Activated CD4-positive, alpha-beta T cell treated with anti-CD3 and anti-CD28 coated beads, Interleukin-2, Interleukin-4, amounts not matched to agents 100 ng/mL and 50 ng/mL, durations not matched to agents 16 hours and 8 hours (primary cell): ENCODE measurements around the gene ZNF235.
"Not testable (repeated sequence)": the region's sequence is repeated elsewhere in the genome, so short reads cannot be mapped to it uniquely, and the experiment has no call there.

ENCODE experiments used
- DNase-seq: peaks from one replicate; pipeline ENCODE4 v3.0.0-alpha.2; 2020; ENCODE audit warnings: low spot score

ZNF235 gene

DNA sequence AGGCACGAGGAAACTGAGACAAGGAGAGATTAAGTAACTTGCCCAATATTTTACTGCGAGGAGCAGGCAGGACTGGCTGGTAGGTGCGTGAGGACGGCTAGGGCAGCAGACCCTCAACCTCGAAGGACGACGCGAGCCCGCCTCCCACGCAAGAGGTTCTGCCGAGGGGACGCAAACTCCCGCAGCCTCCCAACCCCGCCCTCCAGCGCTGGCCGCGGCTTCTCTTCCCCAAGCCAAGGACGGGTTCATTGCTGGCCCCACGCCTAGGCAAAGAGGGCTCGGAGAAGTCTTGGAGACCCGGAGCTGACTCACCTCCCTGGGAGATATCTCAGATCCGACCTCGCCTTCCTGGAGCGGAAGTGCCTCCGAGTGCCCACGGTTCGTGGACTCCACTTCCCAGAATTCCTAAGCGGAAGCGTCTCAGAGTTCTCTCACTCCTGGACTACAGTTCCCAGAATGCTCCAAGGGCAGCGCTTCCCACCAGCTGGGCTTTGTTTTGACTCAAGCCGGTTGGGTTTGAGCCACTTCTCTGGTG lies at the start of gene ZNF235:
TSS of gene ZNF235 (minus strand) at position 367 of the 535 bp plus-strand sequence. CDS start 1,621 bp downstream, outside the sequence.
- DNase-seq, result peak; percentile 89

DNA sequence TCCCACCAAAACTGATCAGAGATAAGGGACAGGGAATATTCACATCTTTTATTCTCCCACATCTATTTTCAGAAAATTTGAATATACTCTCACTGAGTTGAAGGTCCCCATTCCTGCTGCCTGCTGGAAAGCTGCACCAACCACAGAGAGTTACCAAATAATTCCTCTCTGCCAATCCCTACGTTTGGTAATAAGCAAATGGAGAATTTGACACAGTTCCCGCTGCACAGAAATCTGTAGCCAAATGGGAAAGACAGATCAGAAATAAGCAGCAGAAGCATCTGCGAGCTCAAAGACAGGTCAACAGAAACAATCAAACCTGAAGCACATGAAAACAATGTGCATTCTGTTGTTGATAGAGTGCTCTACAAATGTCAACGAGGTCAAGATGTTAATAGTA lies 41.7 kb upstream of the ZNF235 start:
- no peak for DNase-seq

- DNase-seq, result no peak
Observed at GRCh38 chr19:44345959-44346358, 41.1 kb upstream of the ZNF235 start.

DNA sequence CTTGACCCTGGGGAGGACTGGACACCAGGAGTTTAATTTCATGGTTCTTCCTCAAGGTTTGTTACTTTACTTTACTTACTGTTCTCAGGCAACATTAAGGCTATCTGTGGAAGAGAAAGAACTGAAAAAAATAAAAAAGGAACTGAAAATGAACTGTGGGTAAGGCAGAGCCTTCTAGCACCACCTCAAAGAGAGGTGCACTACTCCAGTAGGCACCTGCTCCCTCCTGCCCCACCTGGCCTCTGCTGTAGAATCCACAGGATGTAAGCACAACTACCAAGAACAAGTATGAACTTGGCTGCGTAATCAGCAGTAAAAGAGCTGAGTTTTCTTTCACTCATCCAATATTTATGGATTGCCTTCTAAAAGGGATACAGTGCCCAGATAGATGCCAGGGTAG lies 39.4 kb upstream of the ZNF235 start:
- DNase-seq, result no peak

DNA sequence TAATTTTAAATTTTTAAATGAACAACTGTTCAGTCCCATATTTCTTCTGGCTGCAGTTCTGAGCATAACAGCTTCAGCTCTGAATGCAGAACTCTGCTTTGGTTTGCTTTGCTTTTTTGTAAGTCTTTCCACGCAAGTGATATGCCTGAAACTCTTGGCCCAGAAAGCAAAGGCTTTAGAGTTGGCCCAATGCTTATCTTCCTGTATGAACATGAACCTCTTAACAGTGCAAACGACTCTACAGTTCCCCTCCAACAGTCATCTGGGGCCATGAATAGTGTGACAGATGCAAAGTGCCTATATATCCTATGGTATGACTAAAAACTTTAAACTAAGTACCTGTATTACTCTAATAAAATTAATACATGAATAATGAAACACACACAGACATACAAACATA lies 37.0 kb upstream of the ZNF235 start:
- DNase-seq, result no peak

GRCh38 chr19:44334639-44335038 lies 29.8 kb upstream of the ZNF235 start:
- not testable (repeated sequence) for DNase-seq

DNA sequence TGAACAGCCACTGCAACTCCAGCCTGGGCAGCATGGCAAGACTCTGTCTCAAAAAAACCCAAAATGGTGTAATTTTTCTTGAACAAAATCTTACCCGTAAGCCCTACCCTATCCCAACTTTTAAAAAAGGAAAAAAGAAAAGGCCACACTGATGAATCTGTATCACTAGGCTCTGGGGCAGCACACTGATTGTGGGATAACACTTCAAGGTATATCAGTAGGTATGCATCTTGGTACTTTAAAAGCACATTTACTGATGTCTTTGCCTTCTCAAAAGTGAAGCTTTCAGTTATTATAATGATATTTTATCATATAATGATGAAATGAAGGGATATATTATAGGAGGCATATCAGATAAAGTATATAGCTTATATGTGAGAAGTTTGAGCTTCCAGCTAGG lies 27.3 kb upstream of the ZNF235 start:
- no peak for DNase-seq

DNA sequence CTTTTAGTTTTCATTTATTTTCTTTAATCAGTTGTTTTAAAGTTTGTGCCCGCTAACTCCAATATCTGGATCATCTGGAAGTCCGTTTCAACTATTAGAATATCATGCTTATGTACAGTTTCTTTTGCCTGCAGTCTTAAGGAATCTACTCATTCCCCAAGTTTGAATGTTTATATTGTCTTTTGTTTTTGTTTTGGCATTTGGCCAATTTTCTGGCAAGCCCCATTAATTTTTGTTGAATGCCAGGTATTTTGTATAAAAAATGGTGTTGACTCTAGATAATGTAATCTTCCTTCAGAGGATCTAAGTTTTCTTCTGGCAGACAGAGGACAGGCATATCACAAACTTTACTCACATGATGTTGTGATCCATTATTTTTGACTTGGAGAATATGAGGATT lies 11.1 kb upstream of the ZNF235 start:
- DNase-seq, result no peak

DNA sequence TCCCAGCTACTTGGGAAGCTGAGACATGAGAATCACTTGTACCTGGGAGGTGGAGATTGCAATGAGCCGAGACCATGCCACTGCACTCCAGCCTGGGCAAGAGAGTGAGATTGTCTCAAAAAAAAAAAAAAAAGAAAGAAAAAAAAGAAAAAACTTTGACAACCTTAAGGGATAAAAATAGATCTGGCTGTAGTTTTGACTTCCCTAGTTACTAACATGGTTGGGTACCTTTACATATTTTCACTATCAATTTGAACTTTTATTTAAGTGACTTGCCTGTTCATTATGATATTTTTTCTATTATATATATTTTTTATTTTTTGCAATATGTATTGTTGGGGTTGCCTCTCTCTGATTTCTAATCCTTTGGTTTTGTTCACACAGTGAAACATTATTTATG lies 8.4 kb upstream of the ZNF235 start:
- DNase-seq, result no peak

DNA sequence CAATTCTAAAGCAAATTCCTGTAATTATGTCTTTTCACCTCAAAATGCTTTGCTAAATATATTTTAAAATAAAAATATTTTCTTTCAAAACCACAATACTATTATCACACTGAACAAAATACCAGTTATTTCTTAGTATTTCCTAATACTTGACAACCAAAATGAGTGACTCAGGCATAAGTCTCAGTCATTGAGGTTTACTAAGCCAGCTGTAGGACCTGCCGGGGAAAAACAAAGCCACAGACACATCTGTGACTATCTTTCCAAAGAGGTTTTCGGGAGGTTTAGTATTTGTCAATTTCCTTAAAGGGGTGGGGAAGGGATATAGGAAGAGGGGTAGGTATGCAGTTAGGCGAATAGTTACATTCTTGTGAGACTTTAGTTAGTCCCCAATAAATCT lies 3.2 kb upstream of the ZNF235 start:
- no peak for DNase-seq

DNA sequence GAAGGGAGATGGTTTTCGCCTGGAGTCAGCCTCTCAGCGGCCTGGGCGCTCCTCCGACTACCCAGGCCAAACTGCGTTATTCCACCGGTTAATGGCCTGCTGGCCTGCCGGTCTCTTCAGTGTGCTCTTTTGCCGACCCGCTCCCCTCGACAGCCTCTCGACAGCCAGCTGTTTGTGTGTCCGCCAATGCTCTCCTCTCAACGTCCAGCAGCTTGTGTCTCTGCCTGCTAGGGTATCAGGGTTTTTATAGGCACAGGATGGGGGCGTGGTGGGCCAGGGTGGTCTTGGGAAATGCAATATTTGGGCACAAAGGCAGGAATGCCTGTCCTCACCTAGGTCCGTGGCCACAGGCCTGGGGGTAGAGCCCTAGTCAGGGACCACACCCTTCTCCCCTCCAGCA lies 1.5 kb upstream of the ZNF235 start:
- no peak for DNase-seq

DNA sequence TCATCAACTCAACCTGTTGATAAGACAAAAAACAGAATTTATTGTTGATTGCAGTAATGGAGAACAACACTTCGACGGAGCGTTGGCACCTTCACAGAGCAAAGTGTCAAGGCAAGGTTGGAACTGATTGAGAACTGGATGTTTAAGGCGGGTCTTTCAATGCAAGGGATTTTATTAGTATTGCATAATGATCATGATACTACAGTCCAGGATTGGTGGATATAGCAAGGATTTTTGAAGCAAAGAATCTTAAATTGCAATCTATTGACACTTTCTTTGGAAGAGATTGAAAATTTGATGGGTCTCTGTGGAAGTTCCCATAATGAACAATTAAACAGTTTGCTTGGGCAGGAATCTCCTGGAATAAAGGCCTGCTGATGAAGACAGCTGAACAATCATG lies 632 bp upstream of the ZNF235 start:
- no peak for DNase-seq

GRCh38 chr19:44303976-44304568 lies 753 bp downstream of the ZNF235 start:
- peak; percentile 7 for DNase-seq

DNA sequence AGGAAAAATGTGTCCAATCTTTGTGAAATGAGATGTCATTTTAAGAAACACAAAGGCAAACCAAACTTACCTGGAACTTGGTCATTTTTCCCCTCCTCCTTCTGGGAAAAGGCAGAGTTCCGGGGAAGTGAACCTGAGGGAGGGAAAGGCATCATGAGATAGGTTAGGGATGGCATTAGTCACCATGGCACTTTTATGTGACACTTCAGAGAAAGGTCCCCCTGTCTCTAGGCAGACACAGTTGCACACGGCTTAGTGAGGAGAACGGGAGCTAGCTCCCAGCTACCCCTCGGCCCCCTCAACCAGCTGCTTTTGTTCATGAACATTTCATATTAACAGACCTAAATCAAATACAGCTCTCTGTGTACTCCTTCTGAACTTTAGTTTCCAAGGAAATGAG lies 1.5 kb downstream of the ZNF235 start:
- no peak for DNase-seq

GRCh38 chr19:44284968-44285367 lies 19.9 kb downstream of the ZNF235 start:
- no peak for DNase-seq

DNA sequence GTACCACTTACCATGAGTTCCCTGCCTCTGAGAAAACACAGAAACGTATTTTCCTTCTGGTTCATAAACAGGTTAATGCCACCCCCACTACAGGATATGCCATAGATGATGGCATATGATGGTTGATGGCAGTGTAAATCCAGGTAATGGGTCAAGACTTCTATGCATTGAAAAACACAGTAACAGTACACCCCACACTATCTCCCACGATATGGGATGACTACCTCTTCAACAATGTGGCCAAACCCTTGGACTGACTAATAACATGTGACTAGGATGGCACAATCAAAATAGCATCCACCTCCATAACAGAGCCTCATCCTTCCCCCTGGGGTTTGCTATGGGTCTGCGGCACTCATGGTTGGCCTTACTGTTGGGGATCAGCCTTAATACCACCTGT lies 22.0 kb downstream of the ZNF235 start:
- no peak for DNase-seq

DNA sequence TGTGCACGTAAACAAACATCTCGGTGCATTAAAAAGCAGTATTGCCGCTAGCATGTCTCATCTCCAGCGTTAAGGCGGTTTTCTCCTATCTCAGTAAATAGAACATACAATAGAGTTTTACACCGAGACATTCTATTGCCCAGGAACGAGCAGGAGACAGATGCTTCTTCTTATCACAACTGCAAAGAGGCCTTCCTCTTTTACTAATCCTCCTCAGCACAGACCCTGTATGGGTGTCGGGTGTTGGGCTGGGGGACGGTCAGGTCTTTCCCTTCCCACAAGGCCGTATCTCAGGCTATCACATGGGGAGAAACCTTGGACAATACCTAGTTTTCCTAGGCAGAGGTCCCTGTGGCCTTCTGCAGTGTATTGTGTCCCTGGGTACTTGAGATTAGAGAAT lies 23.9 kb downstream of the ZNF235 start:
- DNase-seq, result no peak

DNA sequence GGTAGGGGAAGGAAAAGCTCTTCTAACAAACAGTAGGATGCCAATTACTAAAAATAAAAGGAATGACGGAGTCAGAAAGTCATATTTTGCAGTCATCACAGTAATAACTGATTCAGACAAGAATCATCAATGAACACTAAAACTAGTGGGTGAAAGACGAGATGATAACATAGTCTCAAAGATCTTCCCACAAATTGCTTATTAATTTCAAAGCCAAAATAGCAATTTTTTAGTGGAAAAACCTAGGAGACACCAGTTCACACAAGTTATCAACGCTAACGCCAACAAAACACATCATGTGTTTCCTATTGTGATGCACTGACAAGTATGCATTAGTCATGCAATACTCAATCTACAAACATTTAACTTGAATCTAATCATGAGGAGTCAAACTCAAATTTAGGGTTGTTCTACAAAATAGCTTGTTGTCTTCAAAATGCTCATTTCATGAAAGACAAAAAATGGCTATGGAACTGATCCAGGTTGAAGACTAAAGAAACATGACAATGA lies 26.6 kb downstream of the ZNF235 start:
- DNase-seq, result no peak

DNA sequence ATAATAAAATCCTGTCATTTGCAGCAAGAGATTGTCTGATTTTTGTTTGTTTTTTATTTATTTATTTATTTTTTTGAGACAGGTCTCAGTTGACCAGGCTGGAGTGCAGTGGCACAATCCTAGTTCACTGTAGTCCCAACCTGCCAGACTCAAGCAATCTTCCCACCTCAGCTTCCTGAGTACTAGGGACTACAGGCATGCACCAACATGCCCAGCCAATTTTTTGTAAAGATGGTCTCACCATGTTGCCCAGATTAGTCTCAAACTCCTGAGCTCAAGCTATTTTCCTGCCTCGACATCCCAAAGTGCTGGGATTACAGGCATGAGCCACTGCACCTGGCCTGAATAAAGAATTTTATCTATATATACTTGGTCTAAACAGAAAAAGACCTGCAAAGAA lies 27.5 kb downstream of the ZNF235 start:
- no peak for DNase-seq

- DNase-seq, result no peak
Observed at GRCh38 chr19:44260695-44261446, 44.0 kb downstream of the ZNF235 start.

GRCh38 chr19:44260343-44260681 lies 44.5 kb downstream of the ZNF235 start:
- no peak for DNase-seq

- DNase-seq, result no peak
Observed at GRCh38 chr19:44258835-44259413, 45.9 kb downstream of the ZNF235 start.

- no peak for DNase-seq
Observed at GRCh38 chr19:44258136-44258535, 46.7 kb downstream of the ZNF235 start.
